ENCODE measurements around the gene TXNRD2.

TXNRD2 gene

GRCh38 chr22:19882446-19883381, 58.9 kb downstream of the TXNRD2 start:
- TF ChIP-seq POLR2AphosphoS5 (IDR thresholded peaks at IDR 0.05; ENCODE audit: low read depth, low read length) = no peak
- TF ChIP-seq TAF1 (IDR thresholded peaks at IDR 0.05; ENCODE audit: borderline replicate concordance, low read depth, low read length) = no peak
- no peak for TF ChIP-seq POLR2A (IDR thresholded peaks at IDR 0.05; ENCODE audit: low read depth, low read length)
- FAIRE-seq (no peak), DNase-seq (ENCODE audit: insufficient read length) (no peak)

GRCh38 chr22:19880786-19881569, 60.6 kb downstream of the TXNRD2 start:
- TF ChIP-seq POLR2AphosphoS5 (IDR thresholded peaks at IDR 0.05; ENCODE audit: low read depth, low read length) (no peak), TAF1 (IDR thresholded peaks at IDR 0.05; ENCODE audit: borderline replicate concordance, low read depth, low read length) (no peak), POLR2A (IDR thresholded peaks at IDR 0.05; ENCODE audit: low read depth, low read length) (no peak)
- DNase-seq (ENCODE audit: insufficient read length) = no peak
- no peak for FAIRE-seq

- TF ChIP-seq POLR2AphosphoS5 (IDR thresholded peaks at IDR 0.05; ENCODE audit: low read depth, low read length) (no peak), TAF1 (IDR thresholded peaks at IDR 0.05; ENCODE audit: borderline replicate concordance, low read depth, low read length) (no peak), POLR2A (IDR thresholded peaks at IDR 0.05; ENCODE audit: low read depth, low read length) (no peak)
- DNase-seq (ENCODE audit: insufficient read length) (no peak), FAIRE-seq (no peak)
These were observed 61.4 kb downstream of the TXNRD2 start for GRCh38 chr22:19879992-19880785.

GRCh38 chr22:19879643-19879991, 62.0 kb downstream of the TXNRD2 start:
- no peak for TF ChIP-seq POLR2AphosphoS5 (IDR thresholded peaks at IDR 0.05; ENCODE audit: low read depth, low read length)
- TF ChIP-seq POLR2A (IDR thresholded peaks at IDR 0.05; ENCODE audit: low read depth, low read length) = no peak
- TF ChIP-seq TAF1 (IDR thresholded peaks at IDR 0.05; ENCODE audit: borderline replicate concordance, low read depth, low read length) = no peak
- no peak for FAIRE-seq
- DNase-seq (ENCODE audit: insufficient read length) = no peak

- no peak for DNase-seq (ENCODE audit: insufficient read length)
- FAIRE-seq = no peak
- no peak for TF ChIP-seq POLR2AphosphoS5 (IDR thresholded peaks at IDR 0.05; ENCODE audit: low read depth, low read length)
- no peak for TF ChIP-seq TAF1 (IDR thresholded peaks at IDR 0.05; ENCODE audit: borderline replicate concordance, low read depth, low read length)
- TF ChIP-seq POLR2A (IDR thresholded peaks at IDR 0.05; ENCODE audit: low read depth, low read length) = no peak
These were observed 62.4 kb downstream of the TXNRD2 start for GRCh38 chr22:19879246-19879570.

GRCh38 chr22:19878461-19879245, 63.0 kb downstream of the TXNRD2 start:
- no peak for DNase-seq (ENCODE audit: insufficient read length)

GRCh38 chr22:19877626-19878339, 63.8 kb downstream of the TXNRD2 start:
- no peak for TF ChIP-seq POLR2AphosphoS5 (IDR thresholded peaks at IDR 0.05; ENCODE audit: low read depth, low read length)
- TF ChIP-seq POLR2A (IDR thresholded peaks at IDR 0.05; ENCODE audit: low read depth, low read length) = no peak
- no peak for TF ChIP-seq TAF1 (IDR thresholded peaks at IDR 0.05; ENCODE audit: borderline replicate concordance, low read depth, low read length)
- FAIRE-seq = no peak

More at GRCh38 chr22:19878461-19879245, 63.0 kb downstream of the TXNRD2 start:
- no peak for FAIRE-seq
- TF ChIP-seq TAF1 (IDR thresholded peaks at IDR 0.05; ENCODE audit: borderline replicate concordance, low read depth, low read length) = no peak
- TF ChIP-seq POLR2A (IDR thresholded peaks at IDR 0.05; ENCODE audit: low read depth, low read length) = no peak
- no peak for TF ChIP-seq POLR2AphosphoS5 (IDR thresholded peaks at IDR 0.05; ENCODE audit: low read depth, low read length)

GRCh38 chr22:19876941-19877625, 64.5 kb downstream of the TXNRD2 start:
- TF ChIP-seq POLR2A (IDR thresholded peaks at IDR 0.05; ENCODE audit: low read depth, low read length) = no peak
- TF ChIP-seq POLR2AphosphoS5 (IDR thresholded peaks at IDR 0.05; ENCODE audit: low read depth, low read length) = no peak
- TF ChIP-seq TAF1 (IDR thresholded peaks at IDR 0.05; ENCODE audit: borderline replicate concordance, low read depth, low read length) = no peak
- DNase-seq (ENCODE audit: insufficient read length) (no peak), FAIRE-seq (no peak)

More at GRCh38 chr22:19877626-19878339, 63.8 kb downstream of the TXNRD2 start:
- DNase-seq (ENCODE audit: insufficient read length) = no peak

- no peak for FAIRE-seq
- TF ChIP-seq POLR2AphosphoS5 (IDR thresholded peaks at IDR 0.05; ENCODE audit: low read depth, low read length) (no peak), TAF1 (IDR thresholded peaks at IDR 0.05; ENCODE audit: borderline replicate concordance, low read depth, low read length) (no peak), POLR2A (IDR thresholded peaks at IDR 0.05; ENCODE audit: low read depth, low read length) (no peak)
- no peak for DNase-seq (ENCODE audit: insufficient read length)
These were observed 65.2 kb downstream of the TXNRD2 start for GRCh38 chr22:19876314-19876940.
